Activated gamma-delta T cell treated with anti-CD3 and anti-CD28 coated beads, Interleukin-2, amount 50 U/mL, for 16 hours (primary cell): ENCODE measurements around the gene NCOA7.

Experiments used
- DNase-seq: peaks from one replicate; pipeline ENCODE4 v3.0.0-alpha.2; 2020; ENCODE audit warnings: low read depth

NCOA7 gene

GRCh38 chr6:125811259-125811658, 20.5 kb downstream of the NCOA7 start:
- no peak for DNase-seq

GRCh38 chr6:125812394-125813292, 21.9 kb downstream of the NCOA7 start:
- no peak for DNase-seq

GRCh38 chr6:125814481-125814880, 23.7 kb downstream of the NCOA7 start:
- no peak for DNase-seq

GRCh38 chr6:125815080-125815910, 24.5 kb downstream of the NCOA7 start:
- no peak for DNase-seq

GRCh38 chr6:125816828-125817280, 26.1 kb downstream of the NCOA7 start:
- DNase-seq = no peak

- no peak for DNase-seq
Measured at GRCh38 chr6:125818225-125818657, 27.5 kb downstream of the NCOA7 start.

- no peak for DNase-seq
Measured at GRCh38 chr6:125818772-125819260, 28.1 kb downstream of the NCOA7 start.

GRCh38 chr6:125819535-125820326, 29.0 kb downstream of the NCOA7 start:
- no peak for DNase-seq

- DNase-seq = no peak
Measured at GRCh38 chr6:125821825-125822281, 31.1 kb downstream of the NCOA7 start.

- no peak for DNase-seq
Measured at GRCh38 chr6:125823180-125823579, 32.4 kb downstream of the NCOA7 start.

- DNase-seq = no peak
Measured at GRCh38 chr6:125824946-125825771, 34.4 kb downstream of the NCOA7 start.

GRCh38 chr6:125826695-125827463, 36.1 kb downstream of the NCOA7 start:
- no peak for DNase-seq

- DNase-seq = no peak
Measured at GRCh38 chr6:125827788-125828320, 37.1 kb downstream of the NCOA7 start.

GRCh38 chr6:125828476-125829039, 37.8 kb downstream of the NCOA7 start:
- DNase-seq = no peak

- no peak for DNase-seq
Measured at GRCh38 chr6:125829433-125829832, 38.7 kb downstream of the NCOA7 start.

GRCh38 chr6:125831659-125832058, 40.9 kb downstream of the NCOA7 start:
- DNase-seq = no peak

GRCh38 chr6:125832391-125833117, 41.8 kb downstream of the NCOA7 start:
- DNase-seq = no peak

- no peak for DNase-seq
Measured at GRCh38 chr6:125834348-125834747, 43.6 kb downstream of the NCOA7 start.
